Bronchial smooth muscle cell (primary cell): ENCODE data around the gene BAZ2A. TPM values are rescaled to one million over a fixed set of nuclear protein-coding genes. Genes with fewer than 3 reads are reported as not detected.

Source experiments
- total RNA-seq: library from RNA; depleted of rRNA; stranded (reverse); fragments of >200 nt; gene quantifications from 2 replicates; pipeline ENCODE4 v1.2.1, GENCODE V29; 2014

BAZ2A gene
- 12.3 and 13.1 TPM in 2 replicates for total RNA-seq

DNA sequence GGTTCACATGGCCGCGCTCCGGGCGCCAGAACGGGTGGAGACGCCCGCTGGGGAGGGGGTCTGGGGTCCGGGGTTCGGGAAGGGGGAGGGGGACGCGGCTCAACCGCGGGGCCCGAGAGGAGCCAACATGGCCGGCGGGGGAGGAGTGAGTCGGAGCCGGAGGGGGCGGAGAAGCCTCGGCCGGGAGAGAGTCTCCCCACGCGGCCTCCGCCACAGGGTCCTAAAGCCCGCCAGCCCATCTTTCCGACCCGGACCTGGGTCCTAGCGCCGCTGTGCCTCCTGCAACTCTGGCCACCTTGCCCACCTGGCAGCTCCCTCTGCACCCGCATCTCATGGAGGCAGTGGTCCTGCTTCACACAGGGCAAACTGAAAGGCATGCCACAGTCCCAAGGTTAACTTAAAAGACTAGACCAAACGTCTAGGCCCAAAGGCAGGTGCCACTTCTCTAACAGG lies at the start of gene BAZ2A:
Gene BAZ2A (minus strand): TSS at position 147 of the 453 bp plus-strand sequence. CDS start 12,796 bp downstream, outside the sequence.

DNA sequence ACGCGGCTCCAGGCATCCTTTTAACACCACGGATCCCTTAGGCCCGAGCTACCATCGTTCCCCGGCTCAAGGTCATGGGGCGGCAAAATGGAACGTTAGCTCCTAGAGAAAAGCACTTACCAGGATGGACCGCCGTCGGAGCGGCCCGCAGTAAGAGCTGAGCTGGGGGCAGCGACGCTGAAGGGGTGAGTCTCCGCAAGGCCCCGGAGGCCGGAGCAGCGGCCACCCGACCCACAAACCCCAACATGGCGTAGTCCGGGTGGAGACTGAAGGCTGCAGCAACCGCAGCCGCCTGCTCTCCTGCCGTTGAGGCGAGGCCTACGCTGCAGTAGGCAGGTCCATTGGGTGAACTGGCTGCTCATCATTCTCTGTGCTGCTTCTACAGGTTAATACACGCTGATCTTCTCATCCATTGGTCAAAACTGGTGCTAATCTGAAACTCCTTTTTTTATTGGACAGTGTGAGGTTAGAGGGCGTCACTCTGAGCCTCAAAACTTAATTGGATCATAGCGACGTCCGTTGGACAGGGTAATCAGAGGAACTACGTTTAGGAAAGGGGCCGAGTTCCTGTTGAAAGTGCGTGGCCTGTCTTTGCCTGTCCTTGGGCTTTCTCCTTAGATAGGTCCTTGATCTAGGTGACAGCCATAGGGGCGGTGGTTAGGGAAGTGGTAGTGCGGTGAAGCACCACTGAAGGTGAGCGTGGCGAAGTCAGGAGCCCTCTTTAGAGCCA lies 15.8 kb upstream of the BAZ2A start, which contains the start of gene ATP5F1B:
Gene ATP5F1B (minus strand): TSS at position 268 of the 730 bp plus-strand sequence. CDS start 21 bp downstream, at position 247.

Other genes with a start within 250 kb of the BAZ2A start
- gene TIMELESS, start 180.9 kb downstream of the BAZ2A start, total RNA-seq, result 2.5 and 4.1 TPM in 2 replicates
- not detected in 2 replicates for gene MIP, start 175.7 kb downstream of the BAZ2A start, total RNA-seq
- gene SPRYD4, start 161.7 kb downstream of the BAZ2A start, total RNA-seq, result 0.94 and 1.6 TPM in 2 replicates
- 0.09 and 0.16 TPM in 2 replicates for gene GLS2, start 142.2 kb downstream of the BAZ2A start, total RNA-seq
- 9.3 and 9.5 TPM in 2 replicates for gene RBMS2, start 108.5 kb downstream of the BAZ2A start, total RNA-seq
- gene ATP5F1B, start 15.7 kb upstream of the BAZ2A start, total RNA-seq, result 373 and 497 TPM in 2 replicates
- 28.2 and 42.7 TPM in 2 replicates for gene PTGES3, start 58.0 kb upstream of the BAZ2A start, total RNA-seq
- gene NACA, start 95.0 kb upstream of the BAZ2A start, total RNA-seq, result 1,375 and 1,523 TPM in 2 replicates
- gene PRIM1, start 122.0 kb upstream of the BAZ2A start, total RNA-seq, result 3.6 and 6.1 TPM in 2 replicates
- 0.16 and 1.5 TPM in 2 replicates for gene HSD17B6, start 133.0 kb upstream of the BAZ2A start, total RNA-seq